Common myeloid progenitor, CD34-positive (primary cell): ENCODE results near the gene VDAC1.
"Not testable (repeated sequence)": the region's sequence is repeated elsewhere in the genome, so short reads cannot be mapped to it uniquely, and the experiment has no call there.

ENCODE experiments used
- CTCF ChIA-PET: fragments of 350-600 bp; sonication (Branson Sonifier 250); formaldehyde crosslinking; loops from one replicate; lab custom pipeline; 2021; ENCODE audit warnings: antibody characterized with exemption; lab: Charles Lee
- POLR2A ChIA-PET: fragments of 350-600 bp; sonication (Branson Sonifier 250); formaldehyde crosslinking; loops from one replicate; lab custom pipeline; 2021; ENCODE audit warnings: antibody characterized with exemption; lab: Charles Lee
- DNase-seq, 3 donors: peaks; one replicate each; pipeline versions ENCODE4 v3.0.0 to v3.0.0-alpha.2; 2013
- H3K27ac ChIP-seq, 2 experiments: 1 replicate in 1 of 2; 2 replicates in 1 of 2; pipeline ENCODE4 v1.7.0; 2013; ENCODE audit warnings: inconsistent platforms in 2 of 2, low read length in 2 of 2, mild to moderate bottlenecking in 2 of 2, low read depth in 1 of 2, moderate library complexity in 1 of 2; ENCODE audit not compliant: severe bottlenecking in 2 of 2, insufficient read depth in 1 of 2, poor library complexity in 1 of 2
- H3K27me3 ChIP-seq, 5 experiments: replicated peaks in 2 of 5; 1 replicate in 3 of 5; 2 replicates in 2 of 5; pipeline versions ENCODE4 v1.6.1 to v1.7.0; 2013; ENCODE audit warnings: low read length in 4 of 5, mild to moderate bottlenecking in 2 of 5, moderate library complexity in 2 of 5, inconsistent platforms in 1 of 5; ENCODE audit not compliant: insufficient read depth in 5 of 5, control insufficient read depth in 4 of 5
- H3K36me3 ChIP-seq, 4 experiments: 1 replicate in 2 of 4; 2 replicates in 2 of 4; pipeline versions ENCODE4 v1.6.1 to v1.7.0; 2013; ENCODE audit warnings: low read length in 3 of 4, control low read depth in 1 of 4, mild to moderate bottlenecking in 1 of 4; ENCODE audit not compliant: control insufficient read depth in 4 of 4, insufficient read depth in 4 of 4
- H3K4me1 ChIP-seq, 4 experiments: 1 replicate in 3 of 4; 2 replicates in 1 of 4; pipeline versions ENCODE4 v1.6.1 to v1.7.1; 2013; ENCODE audit warnings: low read length in 3 of 4, mild to moderate bottlenecking in 3 of 4, control low read depth in 1 of 4, inconsistent platforms in 1 of 4, moderate library complexity in 1 of 4; ENCODE audit not compliant: control insufficient read depth in 4 of 4, insufficient read depth in 4 of 4; ENCODE audit errors: control extremely low read depth in 1 of 4
- H3K4me3 ChIP-seq, 7 experiments: 1 replicate in 4 of 7; 2 replicates in 3 of 7; pipeline versions ENCODE4 v1.5.1 to v1.7.0; 2013; ENCODE audit warnings: mild to moderate bottlenecking in 7 of 7, low read length in 6 of 7, moderate library complexity in 6 of 7, inconsistent platforms in 2 of 7, low read depth in 2 of 7, control low read depth in 1 of 7; ENCODE audit not compliant: insufficient read depth in 4 of 7, control insufficient read depth in 1 of 7; ENCODE audit errors: extremely low read depth in 1 of 7
- H3K9me3 ChIP-seq, 5 experiments: 1 replicate in 4 of 5; 2 replicates in 1 of 5; pipeline versions ENCODE4 v1.6.1 to v1.7.1; 2013; ENCODE audit warnings: low read length in 4 of 5, mild to moderate bottlenecking in 2 of 5, inconsistent platforms in 1 of 5, low read depth in 1 of 5, moderate library complexity in 1 of 5; ENCODE audit not compliant: control insufficient read depth in 4 of 5, insufficient read depth in 2 of 5; ENCODE audit errors: control extremely low read depth in 1 of 5
- WGBS: methylation state at CpG from one replicate; pipeline ENCODE4 v1.1.5; 2013; ENCODE audit not compliant: insufficient coverage; 5-methylcytosine and 5-hydroxymethylcytosine counted together

Gene VDAC1

DNA sequence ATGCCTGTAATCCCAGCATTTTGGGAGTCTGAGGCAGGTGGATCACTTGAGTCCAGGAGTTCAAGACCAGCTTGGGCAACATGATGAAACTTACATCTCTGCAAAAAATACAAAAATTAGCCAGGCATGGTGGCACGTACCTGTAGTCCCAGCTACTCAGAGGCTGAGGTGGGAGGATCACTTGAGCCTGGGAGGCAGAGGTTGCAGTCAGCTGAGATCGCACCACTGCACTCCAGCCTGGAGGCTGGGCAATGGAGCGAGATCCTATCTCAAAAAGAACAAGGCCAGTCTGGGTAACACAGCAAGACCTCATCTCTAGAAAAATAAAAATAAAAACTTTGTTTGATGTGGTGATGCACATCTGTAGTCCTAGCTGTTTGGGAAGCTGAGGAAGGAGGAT, 67.1 kb downstream of the VDAC1 start:
- peak overlapping the region in 1 of 2 experiments; percentile 46 for H3K27ac ChIP-seq
- CTCF ChIA-PET = interaction anchor here (1.6 kb wide), 1 partner anchor 11 kb away, joined by 3 read pairs; no protein-coding TSS in a partner anchor
- 100% methylated on average over 2 of the region's 3 CpGs for WGBS
- H3K9me3 ChIP-seq, POLR2A ChIA-PET, H3K27me3 ChIP-seq, H3K4me3 ChIP-seq, DNase-seq, H3K36me3 ChIP-seq: not testable (repeated sequence)
- H3K4me1 ChIP-seq = peaks cover 0 to 31% (median 19%) of the 10 kb centered on the region in 4 experiments

DNA sequence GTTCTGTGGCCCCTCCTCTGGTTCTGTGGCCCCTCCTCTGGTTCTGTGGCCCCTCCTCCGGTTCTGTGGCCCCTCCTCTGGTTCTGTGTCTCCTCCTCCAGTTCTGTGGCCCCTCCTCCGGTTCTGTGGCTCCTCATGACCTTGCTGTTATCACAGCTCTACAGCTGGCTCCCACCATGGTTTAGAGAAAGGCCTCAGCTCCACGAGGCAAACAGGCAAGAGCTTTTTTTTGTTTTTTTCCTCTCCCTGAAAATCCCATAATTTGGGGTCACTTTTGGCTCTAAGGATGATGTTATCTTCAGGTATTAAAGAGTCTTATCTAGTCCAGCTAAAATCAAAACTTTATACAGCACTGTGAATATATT, 68.1 kb downstream of the VDAC1 start:
- WGBS = 83% methylated on average over 3 of the region's 3 CpGs
- DNase-seq = peak in 2 of 3 donors; percentile 49 to 66
- no peak overlapping the region for H3K4me3 ChIP-seq
- ChIA-PET CTCF (interaction anchor here (0.8 to 1.6 kb wide), 3 partner anchors 10 to 514 kb away, joined by 3 read pairs; no protein-coding TSS in a partner anchor), POLR2A (no interaction called here)
- no peaks in the 10 kb centered on the region for H3K27me3 ChIP-seq
- H3K27ac ChIP-seq = peak overlapping the region in 1 of 2 experiments; percentile 46
- no peaks in the 10 kb centered on the region for H3K9me3 ChIP-seq
- peaks cover 0 to 39% (median 25%) of the 10 kb centered on the region in 4 experiments for H3K4me1 ChIP-seq
- H3K36me3 ChIP-seq = no peaks in the 10 kb centered on the region

DNA sequence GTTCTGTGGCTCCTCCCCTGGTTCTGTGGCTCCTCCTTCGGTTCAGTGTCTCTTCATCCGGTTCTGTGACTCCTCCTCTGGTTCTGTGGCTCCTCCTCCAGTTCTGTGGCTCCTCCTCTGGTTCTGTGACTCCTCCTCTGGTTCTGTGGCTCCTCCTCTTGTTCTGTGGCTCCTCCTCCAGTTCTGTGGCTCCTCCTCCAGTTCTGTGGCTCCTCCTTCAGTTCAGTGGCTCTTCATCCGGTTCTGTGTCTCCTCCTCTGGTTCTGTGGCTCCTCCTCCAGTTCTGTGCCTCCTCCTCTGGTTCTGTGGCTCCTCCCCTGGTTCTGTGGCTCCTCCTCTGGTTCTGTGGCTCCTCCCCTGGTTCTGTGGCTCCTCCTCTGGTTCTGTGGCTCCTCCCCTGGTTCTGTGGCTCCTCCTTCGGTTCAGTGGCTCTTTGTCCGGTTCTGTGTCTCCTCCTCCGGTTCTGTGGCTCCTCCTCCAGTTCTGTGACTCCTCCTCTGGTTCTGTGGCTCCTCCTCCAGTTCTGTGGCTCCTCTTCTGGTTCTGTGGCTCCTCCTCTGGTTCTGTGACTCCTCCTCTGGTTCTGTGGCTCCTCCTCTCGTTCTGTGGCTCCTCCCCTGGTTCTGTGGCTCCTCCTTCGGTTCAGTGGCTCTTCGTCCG, 68.7 kb downstream of the VDAC1 start:
- H3K4me3 ChIP-seq, DNase-seq, H3K36me3 ChIP-seq, POLR2A ChIA-PET, H3K27me3 ChIP-seq, H3K27ac ChIP-seq, H3K9me3 ChIP-seq: not testable (repeated sequence)
- peaks cover 3 to 44% (median 30%) of the 10 kb centered on the region in 4 experiments for H3K4me1 ChIP-seq
- WGBS = 98% methylated on average over 10 of the region's 10 CpGs
- CTCF ChIA-PET = interaction anchor here (0.8 to 1.6 kb wide), 4 partner anchors 10 to 513 kb away, joined by 3 read pairs; no protein-coding TSS in a partner anchor

DNA sequence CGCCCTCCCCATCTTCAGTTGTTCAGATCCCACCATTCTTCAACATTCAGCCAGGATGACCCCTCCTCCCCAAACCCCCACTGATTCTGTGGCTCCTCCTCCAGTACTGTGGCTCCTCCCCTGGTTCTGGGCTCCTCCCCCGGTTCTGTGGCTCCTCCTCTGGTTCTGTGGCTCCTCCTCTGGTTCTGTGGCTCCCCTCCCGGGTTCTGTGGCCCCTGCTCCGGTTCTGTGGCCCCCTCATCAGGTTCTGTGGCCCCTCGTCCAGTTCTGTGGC, 69.2 kb downstream of the VDAC1 start:
- Histone ChIP-seq H3K27ac (no peak overlapping the region), H3K4me3 (no peak overlapping the region), H3K27me3 (no peaks in the 10 kb centered on the region), H3K9me3 (no peaks in the 10 kb centered on the region), H3K36me3 (no peaks in the 10 kb centered on the region), H3K4me1 (peaks cover 7 to 49% (median 34%) of the 10 kb centered on the region in 4 experiments)
- DNase-seq = no peak
- 96% methylated on average over 5 of the region's 5 CpGs for WGBS
- CTCF ChIA-PET = interaction anchor here (0.9 to 1.9 kb wide), 3 partner anchors 8 to 27 kb away, joined by 3 to 6 read pairs (median 5); no protein-coding TSS in a partner anchor
- POLR2A ChIA-PET = no interaction called here

DNA sequence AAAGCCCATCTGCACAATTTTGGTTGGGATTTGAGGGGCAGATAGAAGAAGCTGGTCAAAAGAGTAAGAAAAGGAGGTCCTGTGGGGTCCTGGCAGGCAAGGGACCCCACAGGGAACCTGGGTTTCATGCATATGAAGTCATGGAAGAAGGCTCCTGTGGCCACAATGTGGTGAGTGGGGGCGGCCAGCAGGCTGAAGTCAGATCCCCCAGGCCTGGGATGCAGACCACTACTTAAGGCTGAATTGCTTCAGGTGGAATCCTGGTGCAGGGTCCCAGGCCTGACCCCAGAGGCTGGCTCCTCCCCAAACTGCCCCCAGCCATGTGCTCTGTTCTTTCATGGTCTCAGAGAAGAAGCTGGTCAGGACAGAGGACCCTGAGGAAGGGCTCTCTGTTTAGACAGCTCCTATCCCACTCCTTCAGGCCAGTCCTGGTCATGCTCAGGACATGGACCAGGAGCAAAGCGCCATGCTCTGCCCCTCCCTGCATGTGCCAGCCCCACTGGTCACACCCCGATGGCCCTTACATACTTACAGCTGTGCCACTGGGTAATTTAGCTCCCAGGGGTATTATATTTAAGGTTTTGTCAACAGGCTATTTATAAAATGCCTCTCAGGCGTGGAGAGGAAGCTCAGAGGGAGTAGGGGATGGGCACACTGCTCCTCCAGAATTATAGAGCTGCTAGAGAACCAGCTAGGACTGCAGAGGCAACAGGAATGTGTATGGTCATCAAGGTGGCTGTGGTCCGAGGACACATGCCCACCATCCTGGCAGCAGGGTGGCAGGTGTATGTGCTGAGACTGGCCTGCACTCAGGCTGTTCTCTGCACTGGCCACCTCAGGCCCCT, 69.7 kb downstream of the VDAC1 start:
- Histone ChIP-seq H3K4me1 (peaks cover 12 to 54% (median 39%) of the 10 kb centered on the region in 4 experiments), H3K9me3 (no peaks in the 10 kb centered on the region), H3K36me3 (no peaks in the 10 kb centered on the region), H3K27ac (no peak overlapping the region), H3K4me3 (no peak overlapping the region), H3K27me3 (no peaks in the 10 kb centered on the region)
- CTCF ChIA-PET = interaction anchor here (0.9 to 1.9 kb wide), 4 partner anchors 8 to 28 kb away, joined by 3 to 6 read pairs (median 4); no protein-coding TSS in a partner anchor
- POLR2A ChIA-PET = no interaction called here
- WGBS = 72% methylated on average over 4 of the region's 5 CpGs
- DNase-seq = peak in 1 of 3 donors; percentile 26

DNA sequence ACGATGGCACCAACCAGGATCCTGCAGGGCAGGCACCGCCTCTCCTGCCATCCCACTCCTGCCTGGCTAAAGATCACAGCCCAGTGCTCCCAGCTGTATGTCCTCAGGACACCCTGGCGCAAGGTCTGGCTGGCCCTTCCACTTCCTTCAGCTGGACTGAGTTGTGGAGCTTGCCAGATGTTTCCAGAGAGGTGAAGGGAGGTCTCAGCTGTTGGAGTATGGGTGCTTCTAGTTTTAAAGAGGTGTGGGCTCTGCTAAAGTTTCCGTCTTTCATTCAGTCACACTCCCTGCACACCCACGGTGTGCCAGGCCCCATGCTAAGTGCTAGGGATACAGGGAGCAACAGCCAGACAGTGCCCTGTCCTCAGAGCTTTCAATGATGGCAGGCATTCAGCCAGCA, 70.5 kb downstream of the VDAC1 start:
- H3K36me3 ChIP-seq = no peaks in the 10 kb centered on the region
- POLR2A ChIA-PET = no interaction called here
- H3K4me3 ChIP-seq = no peak overlapping the region
- CTCF ChIA-PET = interaction anchor here (1.0 to 1.9 kb wide), 2 partner anchors 11 to 12 kb away, joined by 4 to 5 read pairs; no protein-coding TSS in a partner anchor
- H3K4me1 ChIP-seq = peaks cover 19 to 56% (median 43%) of the 10 kb centered on the region in 4 experiments
- H3K27me3 ChIP-seq = no peaks in the 10 kb centered on the region
- no peak for DNase-seq
- WGBS = 100% methylated on average over 5 of the region's 5 CpGs
- no peaks in the 10 kb centered on the region for H3K9me3 ChIP-seq
- H3K27ac ChIP-seq = no peak overlapping the region
